ENCODE measurements around the gene CAD.
"Not testable (repeated sequence)": the region's sequence is repeated elsewhere in the genome, so short reads cannot be mapped to it uniquely, and the experiment has no call there.

CAD gene

GRCh38 chr2:27198068-27198467 lies 19.1 kb upstream of the CAD start:
- not testable (repeated sequence) for DNase-seq (ENCODE audit: extremely low spot score, insufficient read length, low read depth); FAIRE-seq

GRCh38 chr2:27198627-27199026 lies 18.5 kb upstream of the CAD start:
- no peak for FAIRE-seq
- DNase-seq (ENCODE audit: extremely low spot score, insufficient read length, low read depth): no peak

DNA sequence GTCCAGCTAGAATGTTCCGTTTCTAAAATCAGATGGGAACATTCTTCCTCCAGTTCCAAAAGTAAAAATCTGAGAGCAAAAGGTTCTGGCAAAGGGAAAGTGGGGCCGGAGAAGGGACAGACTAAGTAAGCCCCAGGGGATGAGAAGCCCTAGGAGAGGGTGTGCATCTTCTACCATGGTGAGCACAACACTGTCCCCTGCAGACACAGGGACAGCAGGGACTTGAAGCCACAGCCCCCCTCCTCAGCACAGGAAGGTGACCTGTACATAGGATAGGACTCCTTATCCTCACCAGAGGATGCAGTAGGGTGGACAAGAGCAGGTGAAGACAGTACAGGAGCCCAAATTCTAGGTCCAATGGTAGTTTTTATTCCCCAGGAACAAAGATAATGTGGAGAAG lies 17.9 kb upstream of the CAD start:
- no peak for FAIRE-seq
- DNase-seq (ENCODE audit: extremely low spot score, insufficient read length, low read depth): no peak

DNA sequence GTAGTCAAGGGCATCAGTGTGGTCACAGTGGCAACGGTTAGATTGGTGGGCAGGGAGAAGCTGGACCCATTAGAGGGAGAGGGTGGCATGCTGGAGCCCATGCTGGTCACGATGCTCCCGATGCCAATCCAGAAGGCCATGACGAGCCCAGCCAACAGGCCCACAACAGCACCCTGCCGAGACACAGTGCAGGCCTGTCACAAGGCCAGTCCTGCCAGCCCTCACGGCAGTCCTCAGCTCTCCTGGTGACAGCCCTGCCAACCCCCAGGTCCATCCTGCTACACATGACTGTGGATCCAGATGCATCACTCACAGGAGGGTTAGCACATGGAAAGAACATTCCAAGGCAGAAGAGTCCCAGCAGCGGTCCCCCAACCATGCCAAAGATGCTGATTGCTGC lies 15.5 kb upstream of the CAD start:
- FAIRE-seq (no peak), DNase-seq (ENCODE audit: extremely low spot score, insufficient read length, low read depth) (no peak)

DNA sequence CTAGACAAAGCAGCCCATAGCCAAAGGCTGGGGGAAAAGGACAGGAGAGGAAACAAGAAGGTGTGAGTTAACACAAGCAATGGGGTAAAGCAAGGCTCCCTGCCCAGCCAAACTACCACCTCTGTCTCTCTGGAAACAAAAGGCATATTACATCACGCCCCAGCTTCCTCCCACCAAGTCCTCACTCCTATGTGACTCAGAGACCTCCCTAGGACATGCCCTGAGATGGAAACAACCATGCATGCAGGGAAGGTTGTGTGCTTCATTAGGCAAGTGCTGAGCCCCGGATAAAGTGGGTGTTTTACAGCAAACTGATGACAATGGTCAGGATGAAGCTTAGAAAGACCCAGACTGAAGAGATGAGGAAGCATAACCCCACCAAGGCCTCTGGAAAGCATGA lies 14.3 kb upstream of the CAD start:
- no peak for DNase-seq (ENCODE audit: extremely low spot score, insufficient read length, low read depth)
- FAIRE-seq: no peak

- FAIRE-seq (no peak), DNase-seq (ENCODE audit: extremely low spot score, insufficient read length, low read depth) (no peak)
Observed at GRCh38 chr2:27203741-27204140, 13.4 kb upstream of the CAD start.

GRCh38 chr2:27204566-27204965 lies 12.6 kb upstream of the CAD start:
- DNase-seq (ENCODE audit: extremely low spot score, insufficient read length, low read depth): no peak
- no peak for FAIRE-seq

- no peak for FAIRE-seq
- DNase-seq (ENCODE audit: extremely low spot score, insufficient read length, low read depth): no peak
Observed at GRCh38 chr2:27205206-27205605, 12.0 kb upstream of the CAD start.

GRCh38 chr2:27206346-27206745 lies 10.8 kb upstream of the CAD start:
- FAIRE-seq: no peak
- no peak for DNase-seq (ENCODE audit: extremely low spot score, insufficient read length, low read depth)

GRCh38 chr2:27208486-27209050 lies 8.6 kb upstream of the CAD start:
- DNase-seq (ENCODE audit: extremely low spot score, insufficient read length, low read depth) (no peak), FAIRE-seq (no peak)

DNA sequence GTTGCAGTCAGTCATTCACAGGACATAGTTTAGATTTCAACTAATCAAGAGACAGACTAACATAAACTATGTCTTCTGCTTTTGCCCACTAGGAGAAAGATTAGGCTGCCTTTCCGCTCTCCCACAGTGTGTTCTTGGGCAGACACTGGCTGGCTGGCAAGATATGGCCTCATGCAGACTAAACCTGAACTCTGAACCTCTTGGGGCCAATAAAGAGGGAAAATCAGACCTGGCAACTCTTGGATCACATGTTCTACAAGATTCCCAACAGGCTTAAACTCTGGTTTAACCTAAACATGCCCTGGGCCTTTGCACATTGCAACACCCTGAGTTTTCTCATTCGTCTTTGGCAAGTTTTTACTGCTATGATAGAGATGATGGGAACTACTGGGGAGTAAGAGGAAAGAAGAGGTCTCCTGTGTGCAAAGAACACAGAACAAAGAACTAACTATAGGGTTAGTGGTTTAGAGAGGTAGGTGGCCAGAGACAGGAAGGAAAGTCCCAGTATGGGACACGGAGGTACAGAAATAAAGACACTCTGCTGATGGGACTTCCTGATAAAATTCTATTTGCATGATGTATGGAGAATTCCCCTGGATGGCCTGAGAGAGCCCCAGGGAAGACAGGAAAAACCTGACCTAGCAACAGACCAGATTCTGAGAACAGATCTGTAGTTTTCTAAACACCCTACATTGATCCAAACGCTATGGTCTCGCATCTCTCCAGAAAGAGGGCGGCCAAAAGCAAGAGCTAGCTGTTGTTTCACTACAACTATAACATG lies 7.4 kb upstream of the CAD start:
- DNase-seq (ENCODE audit: extremely low spot score, insufficient read length, low read depth): no peak
- peak; percentile 15 for FAIRE-seq

DNA sequence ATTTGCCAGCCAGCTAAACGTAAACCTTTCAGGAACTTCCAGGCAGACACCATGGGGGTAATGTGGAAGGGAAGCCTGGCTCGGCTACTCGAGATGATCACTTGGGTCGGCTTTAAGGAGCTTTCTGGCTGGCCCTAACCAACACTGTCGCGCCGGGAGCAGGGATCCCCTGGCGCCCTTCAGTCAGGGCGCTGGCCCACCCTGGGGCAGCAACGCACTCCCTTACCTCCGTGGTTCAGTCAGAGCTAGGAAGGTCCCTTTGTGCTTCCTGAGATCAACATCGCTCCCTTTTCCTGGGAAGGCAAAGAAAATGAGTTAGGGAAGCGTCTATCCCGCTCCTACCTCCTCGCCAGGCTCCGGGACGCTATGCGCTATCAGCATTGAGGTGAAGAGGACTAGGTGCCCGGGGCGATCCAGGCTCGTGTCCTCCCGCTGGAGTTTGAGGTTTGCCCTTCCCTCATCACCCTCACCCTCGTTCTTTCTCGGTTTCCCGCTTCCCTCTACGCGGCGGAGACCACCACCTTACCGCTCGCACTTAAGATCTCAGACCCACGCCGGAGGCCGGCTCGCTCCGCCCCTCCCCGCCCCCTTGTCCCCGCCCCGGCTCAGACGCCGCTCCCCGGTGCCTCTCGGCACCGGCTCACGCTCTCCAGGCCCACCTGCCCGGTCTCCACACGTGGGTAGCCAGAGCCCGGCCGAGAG lies 5.8 kb upstream of the CAD start:
- FAIRE-seq: no peak
- no peak for DNase-seq (ENCODE audit: extremely low spot score, insufficient read length, low read depth)

- peak; percentile 87 for DNase-seq (ENCODE audit: extremely low spot score, insufficient read length, low read depth)
- peak; percentile 64 for FAIRE-seq
Observed at GRCh38 chr2:27211943-27212625, 5.1 kb upstream of the CAD start, which contains the start of the genes ATRAID and SLC5A6. Gene ATRAID, plus strand, starts transcription at chr2:27212041. Its CDS starts 328 bp downstream, at chr2:27212369. Gene SLC5A6, minus strand, starts transcription at chr2:27212268. Its CDS starts 4,618 bp downstream, at chr2:27207650.

DNA sequence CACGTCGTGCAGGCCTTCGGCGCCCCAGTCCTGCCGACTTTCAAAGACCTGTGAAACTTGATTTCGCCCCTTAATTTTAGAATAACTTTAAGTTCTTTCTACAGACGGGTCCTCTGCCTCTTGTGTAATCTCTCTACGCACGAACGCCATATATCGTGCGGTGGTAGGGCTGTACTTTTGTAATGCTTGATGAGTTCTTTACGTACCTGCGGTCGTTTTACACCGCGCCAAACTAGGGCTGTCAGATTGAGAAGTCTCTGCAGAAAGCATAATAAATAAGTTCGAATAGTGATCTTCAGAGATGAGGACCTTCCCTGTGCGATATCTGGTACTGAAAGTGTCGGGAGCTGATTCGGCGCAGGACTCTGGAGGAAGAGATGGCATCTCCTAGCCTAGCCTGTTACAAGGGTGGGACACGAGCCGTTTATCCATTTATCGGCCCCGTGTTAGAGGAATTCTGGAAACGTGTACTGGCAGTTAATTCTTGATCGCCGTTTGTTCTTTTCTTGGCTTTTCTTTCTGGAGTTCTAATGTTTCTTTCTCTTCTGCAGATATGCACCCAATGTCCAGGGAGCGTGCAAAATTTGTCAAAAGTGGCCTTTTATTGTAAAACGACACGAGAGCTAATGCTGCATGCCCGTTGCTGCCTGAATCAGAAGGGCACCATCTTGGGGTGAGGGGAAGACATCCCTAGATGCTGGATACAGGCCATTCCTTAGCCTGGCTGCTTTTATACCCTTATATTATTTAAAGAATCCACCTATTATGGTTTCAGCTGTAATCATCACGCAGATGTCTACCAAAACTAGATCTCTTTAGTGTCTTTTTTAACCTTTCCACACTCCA lies 4.3 kb upstream of the CAD start:
- FAIRE-seq (peak; percentile 42), DNase-seq (ENCODE audit: extremely low spot score, insufficient read length, low read depth) (no peak)

- FAIRE-seq: no peak
- no peak for DNase-seq (ENCODE audit: extremely low spot score, insufficient read length, low read depth)
Observed at GRCh38 chr2:27214941-27215340, 2.2 kb upstream of the CAD start.

- FAIRE-seq (no peak), DNase-seq (ENCODE audit: extremely low spot score, insufficient read length, low read depth) (no peak)
Observed at GRCh38 chr2:27216416-27217137, 592 bp upstream of the CAD start.

DNA sequence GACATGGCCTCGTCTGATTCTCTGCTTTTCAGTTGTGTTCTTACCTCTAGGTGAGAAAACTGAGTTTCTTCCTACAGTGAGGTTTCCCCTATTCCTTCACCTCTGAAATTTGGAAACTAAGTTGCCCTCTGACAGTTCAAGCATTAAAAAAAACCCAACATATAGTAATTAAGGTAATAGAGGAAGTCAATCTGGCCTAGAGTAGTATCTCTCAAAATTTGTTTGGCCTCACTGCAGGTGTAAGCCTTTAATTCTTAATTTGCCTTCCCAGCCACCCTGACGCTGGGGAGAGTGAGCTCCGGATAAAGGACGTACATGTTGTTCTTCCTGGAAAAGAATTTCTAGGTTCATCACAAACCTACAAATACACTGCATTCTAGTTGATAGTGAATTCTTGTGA lies 1.4 kb downstream of the CAD start:
- FAIRE-seq (no peak), DNase-seq (ENCODE audit: extremely low spot score, insufficient read length, low read depth) (no peak)

DNA sequence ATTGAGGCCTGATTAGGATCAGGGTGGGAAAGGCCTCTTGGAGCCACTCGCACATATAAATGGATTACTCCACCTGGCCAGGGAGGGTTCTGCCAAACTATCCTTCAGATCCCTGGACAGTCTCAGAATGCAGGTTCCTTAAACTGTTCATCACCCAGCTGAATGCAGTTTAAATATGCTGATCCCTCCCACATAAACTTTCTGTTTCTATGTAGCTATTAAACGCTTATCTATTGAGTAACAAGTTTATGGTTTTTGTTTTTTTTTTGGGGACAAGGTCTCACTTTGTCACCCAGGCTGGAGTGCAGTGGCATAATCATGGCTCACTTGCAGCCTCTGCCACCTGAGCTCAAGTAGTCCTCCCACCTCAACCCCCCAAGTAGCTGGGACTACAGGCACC lies 1.9 kb downstream of the CAD start:
- DNase-seq (ENCODE audit: extremely low spot score, insufficient read length, low read depth): no peak
- FAIRE-seq: no peak

- FAIRE-seq: no peak
Observed at GRCh38 chr2:27220091-27220490, 2.9 kb downstream of the CAD start.

More at GRCh38 chr2:27220091-27220490, 2.9 kb downstream of the CAD start:
- no peak for DNase-seq (ENCODE audit: extremely low spot score, insufficient read length, low read depth)

Data from GM18507 (cell line).